GM12801 (cell line): ENCODE results near the gene PTHLH.

ENCODE experiments used
- CTCF ChIP-seq: IDR thresholded peaks from one replicate; pipeline ENCODE4 v1.5.1; 2011; ENCODE audit warnings: control low read depth; ENCODE audit not compliant: insufficient read length; ENCODE audit errors: extremely low read depth

The PTHLH gene

GRCh38 chr12:27937768-27938167, 34.8 kb downstream of the PTHLH start:
- TF ChIP-seq CTCF, result no peak

DNA sequence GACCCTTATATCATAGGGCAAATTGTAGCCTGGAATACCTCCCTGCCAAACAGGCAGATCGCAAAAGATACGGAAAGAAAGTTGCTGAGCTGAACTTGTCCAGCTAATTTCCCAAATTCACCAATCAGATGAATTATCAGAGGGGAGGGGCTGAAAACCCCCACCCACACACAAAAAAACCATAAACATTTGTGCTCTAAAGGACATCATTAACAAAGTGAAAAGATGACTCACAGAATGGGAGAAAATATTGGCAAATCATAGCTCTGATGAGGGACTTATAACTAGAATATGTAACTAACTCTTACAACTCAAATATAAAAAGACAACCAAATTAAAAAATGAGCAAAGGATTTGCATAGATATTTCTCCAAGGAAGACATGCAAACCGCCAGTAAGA, 36.3 kb downstream of the PTHLH start:
- no peak for TF ChIP-seq CTCF

DNA sequence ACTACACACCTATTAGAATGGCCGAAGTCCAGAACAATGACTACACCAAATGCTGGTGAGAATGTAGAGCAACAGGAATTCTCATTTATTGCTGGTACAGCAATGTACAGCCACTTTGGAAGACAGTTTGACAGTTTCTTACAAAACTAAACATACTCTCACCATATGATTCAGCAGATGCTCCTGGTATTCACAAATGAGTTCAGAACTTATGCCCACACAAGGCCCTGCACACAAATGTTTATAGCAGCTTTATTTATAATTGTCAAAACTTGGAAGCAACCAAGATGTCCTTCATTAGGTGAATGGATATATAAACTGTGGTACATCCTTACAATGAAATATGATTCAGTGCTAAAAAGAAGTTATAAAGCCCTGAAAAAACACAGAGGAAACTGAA, 38.3 kb downstream of the PTHLH start:
- no peak for TF ChIP-seq CTCF

DNA sequence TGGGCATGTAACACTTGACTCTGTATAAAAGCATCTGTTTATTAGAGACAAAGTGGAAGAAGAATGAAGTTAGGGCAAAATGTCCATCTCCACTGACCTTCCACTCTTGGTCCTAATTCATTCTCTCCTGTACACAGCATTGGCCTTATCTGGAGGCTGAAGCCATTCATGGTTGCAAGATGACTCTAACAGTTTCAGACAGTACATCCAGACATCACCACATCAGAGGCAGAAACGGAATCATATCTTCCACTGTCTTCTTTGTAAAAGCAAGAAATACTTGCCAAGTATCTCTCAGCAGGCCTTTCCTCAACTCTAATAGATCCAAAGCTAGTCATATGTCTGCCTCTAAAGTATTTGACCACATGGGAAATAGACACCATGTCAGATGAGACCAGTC, 41.1 kb downstream of the PTHLH start:
- TF ChIP-seq CTCF, result no peak

GRCh38 chr12:27927347-27927746, 45.2 kb downstream of the PTHLH start:
- no peak for TF ChIP-seq CTCF

- TF ChIP-seq CTCF, result no peak
These were observed 48.0 kb downstream of the PTHLH start for GRCh38 chr12:27924350-27925135.

- TF ChIP-seq CTCF, result no peak
These were observed 49.9 kb downstream of the PTHLH start for GRCh38 chr12:27922531-27923139.
